HG03280 (cell line): ENCODE measurements around the gene LRRC15.

Source experiments
- ATAC-seq: cut with Tn5 transposase; IDR thresholded peaks from one replicate; pipeline ENCODE4 v1.9.1; 2021; ENCODE audit warnings: mild to moderate bottlenecking, moderate library complexity; ENCODE audit not compliant: unreplicated experiment

LRRC15 gene

DNA sequence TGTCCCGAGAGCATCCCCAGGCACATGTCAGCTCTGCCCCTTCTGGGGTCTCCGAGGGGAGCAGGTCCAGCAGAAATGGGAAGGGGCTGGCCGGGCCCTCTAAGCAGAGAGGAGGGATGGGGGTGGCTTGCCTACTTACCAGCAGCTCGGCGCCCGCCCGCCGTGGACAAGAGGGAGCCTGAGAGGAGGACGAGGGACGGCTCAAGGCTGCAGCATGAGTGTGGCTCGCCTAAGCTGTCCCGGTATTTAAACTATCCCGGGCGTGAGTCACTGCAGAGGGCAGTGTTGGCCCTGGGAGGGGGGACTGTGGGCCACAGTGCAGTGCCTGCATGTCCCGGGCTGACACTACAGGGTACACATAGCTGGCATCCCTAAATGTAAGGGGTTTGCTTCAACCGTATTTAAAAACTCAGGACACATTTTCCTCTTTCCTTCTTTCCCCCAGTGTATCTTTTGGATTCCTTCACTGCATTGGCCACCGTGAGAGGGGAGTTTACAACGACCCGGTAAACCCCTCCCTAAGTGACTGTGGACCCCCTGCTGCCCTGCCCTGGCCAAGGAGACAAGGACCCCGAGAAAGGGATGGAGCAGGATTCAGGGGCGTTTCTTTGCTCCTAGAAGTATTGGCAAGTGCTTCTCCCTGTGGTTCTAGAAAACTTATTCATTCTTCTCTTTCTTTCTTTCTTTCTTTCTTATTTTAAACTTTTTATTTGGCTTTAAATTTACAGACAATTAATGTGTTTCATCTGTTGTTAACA, at the start of gene LRRC15:
LRRC15 (minus strand) TSS at position 222 of the 758 bp plus-strand sequence. CDS start 8,700 bp downstream, outside the sequence.
- ATAC-seq: no peak

DNA sequence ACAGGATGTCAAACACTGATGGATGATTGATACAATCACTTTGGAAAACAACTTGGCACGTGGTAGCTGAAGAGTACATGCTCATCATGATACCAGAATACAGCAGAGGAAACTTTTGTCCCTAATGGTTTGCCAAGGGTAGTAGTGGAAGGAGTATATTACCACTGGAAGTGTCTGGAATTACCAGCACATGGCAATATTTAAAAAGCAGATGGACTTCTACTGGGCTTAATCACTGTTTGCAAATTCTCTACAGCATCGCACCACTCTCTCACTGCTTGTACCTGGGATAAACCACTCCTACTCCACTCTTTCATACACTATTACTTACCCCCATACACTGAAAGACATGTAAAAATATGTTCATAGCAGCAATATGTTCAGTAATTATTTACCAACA, 49.1 kb upstream of the LRRC15 start:
- no peak for ATAC-seq

DNA sequence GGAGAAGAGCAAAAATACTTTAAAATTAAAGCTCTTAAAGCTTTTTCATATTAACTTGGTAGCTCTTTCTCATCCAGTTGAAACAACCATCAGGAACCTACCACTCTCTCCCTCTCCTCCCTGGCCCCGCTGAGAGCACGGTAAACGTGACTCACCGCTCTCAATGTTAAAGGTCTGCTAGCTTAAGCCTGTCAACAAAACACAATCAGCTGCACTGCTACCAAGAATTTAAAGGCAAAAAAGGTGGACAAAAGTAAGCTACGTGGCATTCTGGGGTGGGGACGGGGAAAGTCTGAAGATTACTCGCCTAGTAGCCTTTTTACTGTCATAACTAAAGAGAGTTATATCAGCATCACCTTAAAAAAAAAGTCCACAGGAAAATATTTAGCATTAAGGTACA, 37.9 kb upstream of the LRRC15 start:
- no peak for ATAC-seq

DNA sequence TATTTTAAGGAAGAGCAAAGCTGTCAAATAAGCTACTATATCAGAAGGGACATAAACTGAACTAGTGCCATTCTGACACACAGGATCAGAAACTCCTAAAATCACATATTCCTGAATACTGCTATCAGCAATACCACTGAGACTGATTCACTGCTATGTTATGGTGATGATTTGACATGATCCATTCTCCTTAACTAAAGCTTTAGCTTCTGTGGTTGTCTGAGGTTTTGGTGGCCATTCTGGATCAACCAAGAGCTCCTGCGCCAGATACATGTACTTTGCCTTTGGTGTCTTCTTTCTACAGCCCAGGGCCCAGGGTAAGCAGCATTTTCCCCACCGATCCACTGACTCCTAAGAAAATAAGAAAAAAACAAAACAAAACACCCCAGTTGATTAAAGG, 36.2 kb upstream of the LRRC15 start:
- ATAC-seq: no peak

DNA sequence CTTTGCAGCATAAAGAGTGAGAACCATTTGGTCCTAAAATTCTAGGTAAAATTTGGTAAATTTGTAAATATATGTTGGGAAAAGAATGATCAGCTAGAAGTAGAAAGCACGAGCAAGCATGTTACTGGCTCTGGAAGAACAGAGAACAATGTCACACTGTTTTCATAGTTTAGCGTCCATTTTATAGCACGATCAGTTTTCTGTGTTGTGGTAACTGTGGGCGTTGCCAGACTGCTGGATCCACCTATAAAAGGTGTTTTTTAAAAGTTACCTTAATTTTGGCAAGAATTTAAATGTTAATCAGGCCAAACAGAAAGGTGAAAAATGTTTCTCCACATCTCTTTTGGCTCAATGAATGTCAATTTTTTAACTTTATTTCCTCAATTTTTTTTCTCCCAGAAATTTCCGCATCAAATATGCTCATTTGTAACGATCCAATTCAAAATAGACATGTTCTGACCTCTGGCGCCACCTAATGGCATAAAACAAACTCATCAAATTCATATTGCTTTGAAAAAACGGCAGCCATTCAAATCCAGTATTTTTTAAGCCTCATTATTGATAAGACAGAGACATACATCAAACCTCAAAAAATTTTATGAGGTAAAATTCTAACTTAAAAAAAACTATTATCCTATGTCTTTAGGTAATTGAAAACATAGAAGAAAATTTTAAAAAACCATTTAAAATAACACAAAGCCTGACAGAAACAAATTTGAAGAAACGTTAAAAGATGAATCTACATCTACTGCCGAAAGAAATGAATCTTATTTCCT, 35.0 kb upstream of the LRRC15 start:
- no peak for ATAC-seq

DNA sequence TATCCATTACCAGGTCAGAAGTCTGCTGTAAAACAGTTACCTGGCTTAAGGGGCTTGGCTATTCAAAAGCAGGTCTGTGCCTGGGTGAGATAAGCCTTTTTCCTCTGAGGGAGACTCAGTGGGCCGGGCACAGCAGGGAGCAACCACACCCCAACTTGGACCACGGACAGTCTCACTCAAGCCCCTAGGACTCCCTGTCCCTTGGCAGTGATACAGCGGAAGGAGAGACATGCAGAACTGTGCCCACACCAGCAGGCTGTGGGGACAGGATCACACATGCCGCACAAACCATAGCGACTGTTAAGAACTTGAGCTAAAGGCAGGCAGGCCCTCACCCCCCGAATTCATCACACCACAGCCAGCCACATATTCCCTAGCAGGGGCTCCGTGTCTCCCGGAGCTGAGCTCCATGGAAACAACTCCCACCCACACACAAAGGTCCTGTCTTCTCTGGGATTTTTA, 32.4 kb upstream of the LRRC15 start:
- no peak for ATAC-seq

DNA sequence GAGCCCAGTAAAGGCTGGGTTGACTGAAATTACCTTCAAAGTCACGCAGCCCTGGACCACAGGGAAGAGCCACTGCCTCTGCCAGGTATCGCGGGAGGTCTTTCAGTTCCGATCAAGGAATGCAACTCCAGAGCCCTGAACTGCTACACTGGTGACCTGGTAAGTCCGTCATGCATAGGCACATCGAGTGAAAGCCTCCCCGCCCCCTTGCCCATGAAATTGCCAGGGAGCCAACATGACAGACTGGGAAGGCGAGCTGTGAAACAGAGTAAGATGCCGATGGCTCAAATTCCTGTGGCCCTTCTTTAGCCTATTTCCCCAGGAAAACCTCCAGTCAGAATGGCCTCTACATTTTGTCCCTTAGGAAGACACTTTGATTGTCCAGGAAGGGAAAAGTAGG, 31.8 kb upstream of the LRRC15 start:
- no peak for ATAC-seq

DNA sequence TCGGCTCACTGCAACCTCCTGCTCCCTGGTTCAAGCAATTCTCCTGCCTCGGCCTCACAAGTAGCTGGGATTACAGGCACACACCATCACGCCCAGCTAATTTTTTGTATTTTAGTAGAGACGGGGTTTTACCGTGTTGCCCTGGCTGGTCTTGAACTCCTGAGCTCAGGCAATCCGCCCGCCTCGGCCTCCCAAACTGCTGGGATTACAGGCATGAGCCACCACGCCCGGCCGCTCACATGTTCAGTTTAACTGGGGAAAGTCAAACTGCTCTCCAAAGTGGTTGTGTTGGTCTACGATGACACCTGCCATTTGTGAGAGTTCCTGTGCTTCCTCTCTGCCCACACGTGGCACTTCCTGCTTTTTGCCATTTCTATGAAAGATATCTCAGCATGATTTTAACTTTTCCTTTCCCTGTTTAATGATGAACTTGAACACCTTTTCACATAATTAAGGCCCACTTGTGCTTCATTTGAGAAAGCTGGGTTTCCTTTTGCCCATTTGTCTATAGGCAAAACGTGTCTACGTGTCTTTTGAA, 30.4 kb upstream of the LRRC15 start:
- ATAC-seq: no peak

DNA sequence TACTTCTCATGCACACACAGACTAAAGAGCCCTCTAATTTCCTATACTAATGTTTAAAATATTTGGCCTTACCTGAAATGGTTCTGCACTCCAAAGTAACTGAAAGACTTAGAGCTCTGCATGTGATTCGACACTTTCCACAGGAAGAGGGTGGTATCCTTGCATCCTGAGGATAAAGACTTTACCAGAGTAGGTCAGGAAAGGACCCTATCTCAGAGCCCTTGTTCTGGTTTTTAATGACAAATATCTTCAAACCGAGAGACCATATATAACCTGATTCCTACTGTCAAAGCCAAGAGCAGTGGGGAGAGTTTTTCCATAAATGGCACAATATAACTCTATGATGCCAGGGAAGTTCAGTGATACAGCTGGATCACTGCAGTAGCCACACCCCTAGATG, 29.6 kb upstream of the LRRC15 start, which contains the start of gene GP5:
GP5 (minus strand) TSS at position 101 of the 400 bp plus-strand sequence. CDS start 984 bp downstream, outside the sequence.
- no peak for ATAC-seq

DNA sequence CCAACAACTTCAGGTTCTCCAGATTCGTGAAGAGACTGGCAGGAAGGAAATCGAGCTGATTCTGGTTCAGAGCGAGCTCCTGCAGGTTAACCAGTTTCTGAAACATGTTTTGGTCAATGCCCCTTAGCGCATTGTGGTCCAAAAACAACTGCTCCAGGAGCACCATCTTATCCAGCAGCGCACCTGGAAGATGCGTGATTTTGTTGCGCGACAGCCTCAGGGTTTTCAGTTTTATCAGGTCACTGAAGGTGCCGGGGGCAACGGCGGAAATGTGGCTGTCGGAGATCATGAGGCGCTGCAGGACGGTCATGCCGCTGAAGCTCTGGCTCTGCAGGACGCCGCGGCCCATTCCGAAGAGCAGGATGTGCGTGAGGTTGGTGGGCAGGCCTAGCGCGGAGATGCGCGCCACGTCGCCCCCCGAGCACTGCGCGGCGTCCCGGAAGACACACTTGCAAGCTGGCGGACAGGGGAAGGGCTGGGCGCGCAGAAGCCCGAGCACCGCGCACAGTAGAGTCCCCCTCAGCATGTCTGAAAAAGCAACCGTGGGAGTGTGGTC, 28.3 kb upstream of the LRRC15 start:
- no peak for ATAC-seq

DNA sequence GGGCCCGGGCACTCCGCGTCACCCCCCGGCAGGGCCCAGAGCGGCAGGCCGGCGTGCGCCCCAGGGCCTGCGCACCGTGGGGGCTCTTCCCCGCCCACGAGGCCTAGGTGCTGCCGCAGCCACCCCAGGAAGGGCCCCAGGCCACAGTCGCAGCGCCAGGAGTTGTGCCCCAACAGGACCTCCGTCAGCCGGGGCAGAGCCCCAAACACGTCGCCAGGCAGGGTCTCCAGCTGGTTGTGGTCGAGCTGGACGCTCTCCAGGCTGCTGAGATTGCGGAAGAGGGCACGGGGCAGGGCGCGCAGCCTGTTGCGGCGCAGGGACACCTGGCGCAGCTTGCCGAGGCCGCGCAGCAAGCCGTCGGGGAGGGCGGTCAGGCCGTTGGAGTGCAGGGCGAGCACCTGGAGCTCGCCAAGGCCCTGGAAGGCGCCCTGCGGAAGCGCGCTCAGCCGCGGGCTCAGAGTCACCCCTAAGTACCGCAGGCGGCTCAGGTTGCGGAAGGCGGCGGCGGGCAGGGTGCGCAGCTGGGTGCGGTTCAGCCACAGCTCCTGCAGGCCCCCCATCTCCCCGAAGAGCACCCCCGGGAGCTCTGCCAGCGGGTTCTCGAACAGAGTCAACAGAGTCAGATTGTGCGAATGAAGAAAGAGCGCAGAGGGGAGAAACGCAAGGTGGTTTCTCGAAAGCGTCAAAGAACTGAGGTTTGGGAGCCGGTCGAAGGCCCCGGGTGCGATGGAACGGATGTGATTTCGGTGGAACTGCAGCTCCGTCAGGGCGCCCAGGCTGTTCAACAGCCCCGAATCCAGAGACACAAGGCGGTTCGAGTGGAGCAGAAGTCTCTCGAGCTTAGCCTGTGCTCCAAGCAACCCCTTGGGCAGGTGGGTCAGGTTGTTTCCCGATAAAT, 27.6 kb upstream of the LRRC15 start:
- ATAC-seq: no peak

DNA sequence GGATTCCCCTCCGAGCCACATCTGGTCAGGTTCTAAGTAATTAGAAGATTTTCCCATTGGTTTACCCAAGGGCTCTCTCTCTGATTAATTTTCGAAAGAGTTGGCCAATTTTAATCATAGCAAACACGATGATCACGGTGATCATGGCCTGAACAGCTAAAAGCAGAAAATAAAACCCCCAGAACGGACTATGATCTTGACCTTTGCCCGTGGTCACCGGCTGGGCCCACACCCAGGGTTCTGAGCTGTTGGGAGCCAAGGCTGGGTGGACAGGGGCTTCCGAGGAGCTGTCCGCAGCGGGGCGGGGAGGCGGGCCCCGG, 27.0 kb upstream of the LRRC15 start:
- ATAC-seq: no peak

DNA sequence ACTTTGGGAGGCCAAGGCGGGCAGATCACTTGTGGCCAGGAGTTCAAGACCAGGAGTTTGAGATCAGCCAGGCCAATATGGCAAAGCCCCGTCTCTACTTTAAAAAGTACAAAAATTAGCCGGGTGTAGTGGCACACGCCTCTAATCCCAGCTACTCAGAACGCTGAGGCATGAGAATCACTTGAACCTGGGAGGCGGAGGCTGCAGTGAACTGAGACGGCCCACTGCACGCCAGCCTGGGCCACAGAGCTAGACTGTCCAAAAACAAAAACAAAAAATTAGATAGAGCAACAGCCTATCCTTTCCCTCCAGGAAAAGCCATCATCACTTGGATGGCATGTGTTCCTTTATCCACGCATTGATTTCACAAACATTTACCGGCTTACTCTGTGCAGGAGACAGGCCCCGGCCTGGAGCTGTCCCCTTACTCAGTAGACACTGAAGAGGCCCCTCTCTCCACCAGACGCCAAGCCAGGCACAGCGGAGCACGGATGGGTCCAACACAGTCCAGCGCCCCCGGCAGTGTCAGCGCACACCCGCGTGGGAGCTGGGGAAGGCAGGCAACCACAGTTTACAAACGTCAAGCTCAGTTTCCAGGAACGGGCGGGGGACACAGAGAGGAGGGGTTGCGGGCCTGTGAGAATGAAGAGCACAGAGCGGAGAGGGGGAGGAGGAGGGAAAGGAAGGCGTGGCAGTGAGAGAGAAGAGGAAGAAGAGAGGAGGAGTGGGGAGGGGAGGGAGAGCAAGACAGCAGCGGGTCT, 26.4 kb upstream of the LRRC15 start:
- ATAC-seq: no peak

DNA sequence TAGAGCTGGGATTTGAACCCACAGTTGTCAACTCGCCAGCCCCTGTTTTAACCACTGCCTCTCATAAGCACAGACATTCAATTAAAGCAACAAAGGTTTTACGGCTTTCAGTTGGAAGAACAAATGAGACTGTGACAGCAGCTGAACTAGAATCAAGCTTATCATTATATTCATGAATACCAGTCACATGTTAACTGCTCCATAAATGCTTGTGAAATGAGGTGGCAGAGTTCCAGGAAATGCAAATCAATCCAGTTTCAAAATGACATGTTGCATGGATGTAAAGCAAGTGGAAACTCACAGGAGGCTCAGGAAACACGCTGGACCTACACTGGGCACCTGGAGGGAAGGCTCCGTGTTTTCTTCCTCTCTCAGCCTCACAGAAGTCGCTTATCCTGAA, 25.7 kb upstream of the LRRC15 start:
- no peak for ATAC-seq

DNA sequence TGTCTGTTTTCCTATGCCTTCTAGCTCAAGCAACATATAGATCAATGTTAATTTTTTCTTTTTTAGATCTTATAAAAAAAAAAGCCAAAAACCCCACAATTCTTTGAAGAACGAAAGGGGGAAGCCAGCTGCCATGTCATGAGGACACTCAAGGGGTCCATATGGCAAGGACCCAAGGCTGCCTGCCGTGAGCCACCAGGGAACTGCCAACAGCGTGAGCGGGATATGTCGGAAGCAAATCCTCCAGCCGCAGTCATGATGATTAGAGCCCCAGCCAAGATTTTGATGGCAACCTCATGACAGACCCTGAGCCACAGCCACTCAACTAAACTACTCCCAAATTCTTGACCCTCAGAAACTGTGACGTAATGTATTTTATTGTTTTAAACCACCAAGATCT, 23.0 kb upstream of the LRRC15 start:
- ATAC-seq: no peak

DNA sequence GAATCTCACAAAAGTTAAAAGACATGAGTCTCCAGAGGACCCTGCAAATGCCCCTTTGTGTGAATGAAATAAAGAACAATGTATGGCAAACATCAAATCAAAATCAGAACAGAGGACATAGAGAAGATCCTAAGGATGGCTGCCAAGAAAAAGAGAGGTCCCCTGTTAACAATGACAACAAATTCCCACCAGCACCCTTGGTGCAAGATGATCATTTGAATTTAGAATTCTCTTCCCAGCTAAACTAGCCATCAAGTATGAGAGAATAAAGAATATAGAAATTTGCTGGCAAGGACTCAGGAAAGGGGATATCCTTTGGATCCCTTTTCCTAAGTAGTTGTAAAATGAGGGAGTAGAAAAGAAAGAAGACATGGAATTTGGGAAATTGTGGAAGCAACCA, 21.3 kb upstream of the LRRC15 start:
- ATAC-seq: no peak

DNA sequence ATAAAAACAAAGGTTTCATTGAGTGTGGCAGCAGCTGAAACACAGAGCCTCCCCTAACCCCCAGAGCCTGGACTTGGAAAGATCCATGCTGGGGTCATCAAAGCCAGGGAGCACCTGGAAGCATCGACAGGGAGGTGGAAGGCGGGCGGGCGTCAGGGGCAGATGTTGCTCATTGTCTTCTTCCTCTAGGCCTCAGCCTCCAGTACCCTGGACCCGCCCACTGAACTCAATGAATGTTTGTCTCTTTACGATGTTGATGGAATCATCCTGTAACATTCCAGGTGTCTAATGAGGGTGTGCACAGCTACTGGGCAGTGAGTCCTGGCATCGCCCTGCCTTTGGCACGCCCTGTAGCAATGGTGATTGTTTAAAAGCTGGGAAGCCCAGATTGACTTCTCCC, 19.7 kb upstream of the LRRC15 start:
- no peak for ATAC-seq

DNA sequence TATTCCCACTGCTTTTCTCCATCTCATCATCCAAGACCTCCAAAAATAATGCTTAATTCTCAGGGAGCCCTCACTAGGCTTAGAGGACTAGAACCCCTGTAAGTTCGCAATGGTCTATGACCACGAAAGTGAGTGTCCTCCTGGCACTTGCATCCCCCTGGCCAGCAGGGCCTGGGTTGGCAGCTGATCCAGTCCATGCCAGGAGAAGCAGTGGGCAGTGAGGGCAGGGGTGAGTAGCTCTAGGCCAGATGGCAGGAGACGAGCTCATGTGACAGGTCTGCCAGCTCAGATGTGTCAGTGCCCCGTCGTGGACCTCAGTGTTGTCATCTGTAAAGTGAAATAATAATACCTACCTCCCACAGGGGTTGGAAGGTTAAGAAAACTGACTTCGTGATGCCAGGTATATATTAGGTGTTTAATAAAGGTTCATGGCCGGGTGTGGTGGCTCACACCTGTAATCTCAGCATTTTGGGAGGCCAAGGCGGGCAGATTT, 18.4 kb upstream of the LRRC15 start:
- no peak for ATAC-seq

DNA sequence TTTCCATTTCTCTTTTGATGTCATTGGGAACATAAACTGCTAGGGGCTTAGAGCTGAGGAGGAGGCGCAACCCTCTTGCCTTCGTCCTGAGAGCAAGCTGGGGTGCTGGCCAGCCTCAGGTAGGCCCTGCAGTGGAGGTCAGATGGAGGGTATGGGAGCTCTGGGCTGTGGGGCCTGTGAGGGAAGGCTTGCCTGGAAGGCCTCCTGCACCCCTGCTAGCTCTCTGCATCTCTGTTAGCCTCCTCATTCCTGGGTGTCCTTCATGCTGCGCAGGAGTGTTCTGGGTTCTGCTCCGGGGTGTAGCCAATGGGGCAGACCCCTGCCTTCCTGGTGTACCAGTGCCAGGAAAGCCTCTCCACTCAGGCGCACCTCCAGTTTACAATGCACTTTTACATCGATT, 17.7 kb upstream of the LRRC15 start:
- no peak for ATAC-seq

DNA sequence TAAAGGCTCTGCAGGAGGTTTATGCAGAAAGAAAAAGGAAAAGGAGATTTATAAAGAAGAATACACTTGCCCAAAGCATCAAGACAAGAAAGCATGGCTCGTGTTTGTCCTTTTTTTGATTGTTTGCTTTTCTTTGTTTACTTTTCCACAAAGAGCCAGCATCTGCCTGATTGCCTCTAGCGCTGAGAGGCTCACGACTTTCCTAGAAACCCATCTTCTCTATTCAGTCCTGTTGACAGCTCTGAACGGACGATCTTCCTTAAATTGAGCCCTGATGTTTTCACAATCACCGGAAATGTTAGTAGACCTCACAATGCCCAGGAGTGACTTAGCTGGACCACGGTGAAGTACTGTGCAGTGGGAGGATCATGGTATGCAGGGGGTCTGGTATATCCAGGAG, 17.1 kb upstream of the LRRC15 start:
- ATAC-seq: no peak
